ENCODE measurements around the gene USP3.

- TF ChIP-seq CTCF (IDR thresholded peaks at IDR 0.05) = no peak
- TF ChIP-seq POLR2A (IDR thresholded peaks at IDR 0.05) = no peak
- no peak for TF ChIP-seq EP300 (IDR thresholded peaks at IDR 0.05; ENCODE audit: low read depth)
- no peak for TF ChIP-seq POLR2AphosphoS5 (IDR thresholded peaks at IDR 0.05)
These were observed 20.6 kb upstream of the USP3 start for GRCh38 chr15:63483521-63484371.

Measured in transverse colon (tissue), 4 donors.